Measurements from ENCODE around the gene MYO1E.

GRCh38 chr15:59385171-59385570 lies 12.5 kb upstream of the MYO1E start:
- TF ChIP-seq CTCF (conservative IDR thresholded peaks at IDR 0.05; ENCODE audit: low read depth, low read length) (no peak), EZH2 (IDR thresholded peaks at IDR 0.05; ENCODE audit: low read length, unreplicated experiment) (no peak), EZH2phosphoT487 (IDR thresholded peaks at IDR 0.05; ENCODE audit: borderline replicate concordance, low read length) (no peak)
